Measurements from ENCODE around the gene CALM3.

The CALM3 gene

DNA sequence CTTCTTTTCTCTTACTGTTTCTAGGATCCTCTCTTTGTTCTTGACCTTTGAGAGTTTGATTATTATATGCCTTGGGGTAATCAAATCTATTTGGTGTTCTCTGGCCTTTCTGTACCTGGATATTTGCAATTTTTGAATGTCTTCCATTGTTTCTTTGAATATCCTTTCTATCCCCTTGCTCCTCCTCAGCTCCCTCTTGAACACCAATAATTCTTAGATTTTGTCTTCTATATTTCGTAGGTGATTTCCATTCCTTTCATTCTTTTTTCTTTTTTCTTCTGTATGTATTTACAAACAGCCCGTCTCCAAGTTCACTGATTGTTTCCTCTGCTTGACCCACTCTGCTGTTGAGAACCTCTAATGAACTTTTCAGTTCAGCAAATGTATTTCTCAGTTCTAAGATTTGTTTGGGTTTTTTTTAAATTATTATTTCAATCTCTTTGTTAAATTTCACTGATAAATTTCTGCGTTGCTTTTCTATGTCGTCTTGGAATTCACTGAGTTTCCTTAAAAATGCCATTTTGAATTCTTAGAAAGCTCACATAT lies 2.7 kb upstream of the CALM3 start:
- Histone ChIP-seq H3K9ac (no peak overlapping the region), H3K27me3 (ENCODE audit: control insufficient read depth, insufficient read depth, low read length) (no peaks in the 10 kb centered on the region), H2AFZ (no peak overlapping the region), H3K9me3 (ENCODE audit: control insufficient read depth, low read length) (no peaks in the 10 kb centered on the region), H3K27ac (no peak overlapping the region), H3K4me2 (ENCODE audit: low read length) (no peak overlapping the region), H3K4me3 (ENCODE audit: low read depth, low read length) (no peak overlapping the region), H3K36me3 (ENCODE audit: control insufficient read depth, insufficient read depth, low read length) (no peaks in the 10 kb centered on the region), H3K4me1 (peaks cover 9% of the 10 kb centered on the region), H3K79me2 (peaks cover 7% of the 10 kb centered on the region)
- TF ChIP-seq, protein P1, sequence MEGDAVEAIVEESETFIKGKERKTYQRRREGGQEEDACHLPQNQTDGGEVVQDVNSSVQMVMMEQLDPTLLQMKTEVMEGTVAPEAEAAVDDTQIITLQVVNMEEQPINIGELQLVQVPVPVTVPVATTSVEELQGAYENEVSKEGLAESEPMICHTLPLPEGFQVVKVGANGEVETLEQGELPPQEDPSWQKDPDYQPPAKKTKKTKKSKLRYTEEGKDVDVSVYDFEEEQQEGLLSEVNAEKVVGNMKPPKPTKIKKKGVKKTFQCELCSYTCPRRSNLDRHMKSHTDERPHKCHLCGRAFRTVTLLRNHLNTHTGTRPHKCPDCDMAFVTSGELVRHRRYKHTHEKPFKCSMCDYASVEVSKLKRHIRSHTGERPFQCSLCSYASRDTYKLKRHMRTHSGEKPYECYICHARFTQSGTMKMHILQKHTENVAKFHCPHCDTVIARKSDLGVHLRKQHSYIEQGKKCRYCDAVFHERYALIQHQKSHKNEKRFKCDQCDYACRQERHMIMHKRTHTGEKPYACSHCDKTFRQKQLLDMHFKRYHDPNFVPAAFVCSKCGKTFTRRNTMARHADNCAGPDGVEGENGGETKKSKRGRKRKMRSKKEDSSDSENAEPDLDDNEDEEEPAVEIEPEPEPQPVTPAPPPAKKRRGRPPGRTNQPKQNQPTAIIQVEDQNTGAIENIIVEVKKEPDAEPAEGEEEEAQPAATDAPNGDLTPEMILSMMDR (IDR thresholded peaks at IDR 0.05) = no peak

DNA sequence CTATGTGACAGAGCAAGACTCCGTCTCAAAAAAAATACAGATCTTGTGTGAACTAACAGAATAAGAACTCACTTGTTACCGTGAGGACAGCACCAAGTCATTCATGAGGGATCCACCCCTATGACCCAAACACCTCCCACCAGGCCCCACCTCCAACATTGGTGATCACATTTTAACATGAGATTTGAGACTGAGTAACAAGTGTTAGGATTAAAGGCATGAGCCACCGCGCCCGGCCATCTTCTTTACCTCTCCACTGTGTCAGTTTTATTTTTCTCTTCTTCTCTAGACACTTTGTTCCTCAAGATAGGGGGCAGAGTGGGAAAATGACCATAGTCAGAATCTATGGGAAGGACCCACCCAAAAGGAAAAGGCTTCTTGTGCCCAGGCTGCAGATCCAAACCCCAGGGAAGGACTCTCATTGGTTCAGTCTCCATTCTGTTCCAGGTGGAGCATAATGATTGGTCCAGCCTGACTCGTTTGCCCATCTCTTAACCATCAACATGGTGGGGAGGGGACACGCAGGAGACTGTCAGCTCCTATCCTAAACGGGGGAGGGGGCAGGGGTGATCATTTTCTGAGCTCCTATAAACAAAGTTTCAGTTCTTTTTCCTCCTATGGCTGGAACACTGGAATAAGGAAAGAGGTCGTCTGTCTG lies 1.3 kb upstream of the CALM3 start:
- peaks cover 21% of the 10 kb centered on the region for H3K79me2 ChIP-seq
- H3K9me3 ChIP-seq (ENCODE audit: control insufficient read depth, low read length) = no peaks in the 10 kb centered on the region
- H3K4me1 ChIP-seq = peaks cover 16% of the 10 kb centered on the region
- TF ChIP-seq, protein P1 (IDR thresholded peaks at IDR 0.05) = no peak
- peak overlapping the region; percentile 98 for H3K4me3 ChIP-seq (ENCODE audit: low read depth, low read length)
- H3K27ac ChIP-seq = peak overlapping the region; percentile 100
- peak overlapping the region; percentile 100 for H2AFZ ChIP-seq
- H3K4me2 ChIP-seq (ENCODE audit: low read length) = peak overlapping the region; percentile 73
- H3K27me3 ChIP-seq (ENCODE audit: control insufficient read depth, insufficient read depth, low read length) = no peaks in the 10 kb centered on the region
- H3K9ac ChIP-seq = peak overlapping the region; percentile 90
- H3K36me3 ChIP-seq (ENCODE audit: control insufficient read depth, insufficient read depth, low read length) = no peaks in the 10 kb centered on the region

DNA sequence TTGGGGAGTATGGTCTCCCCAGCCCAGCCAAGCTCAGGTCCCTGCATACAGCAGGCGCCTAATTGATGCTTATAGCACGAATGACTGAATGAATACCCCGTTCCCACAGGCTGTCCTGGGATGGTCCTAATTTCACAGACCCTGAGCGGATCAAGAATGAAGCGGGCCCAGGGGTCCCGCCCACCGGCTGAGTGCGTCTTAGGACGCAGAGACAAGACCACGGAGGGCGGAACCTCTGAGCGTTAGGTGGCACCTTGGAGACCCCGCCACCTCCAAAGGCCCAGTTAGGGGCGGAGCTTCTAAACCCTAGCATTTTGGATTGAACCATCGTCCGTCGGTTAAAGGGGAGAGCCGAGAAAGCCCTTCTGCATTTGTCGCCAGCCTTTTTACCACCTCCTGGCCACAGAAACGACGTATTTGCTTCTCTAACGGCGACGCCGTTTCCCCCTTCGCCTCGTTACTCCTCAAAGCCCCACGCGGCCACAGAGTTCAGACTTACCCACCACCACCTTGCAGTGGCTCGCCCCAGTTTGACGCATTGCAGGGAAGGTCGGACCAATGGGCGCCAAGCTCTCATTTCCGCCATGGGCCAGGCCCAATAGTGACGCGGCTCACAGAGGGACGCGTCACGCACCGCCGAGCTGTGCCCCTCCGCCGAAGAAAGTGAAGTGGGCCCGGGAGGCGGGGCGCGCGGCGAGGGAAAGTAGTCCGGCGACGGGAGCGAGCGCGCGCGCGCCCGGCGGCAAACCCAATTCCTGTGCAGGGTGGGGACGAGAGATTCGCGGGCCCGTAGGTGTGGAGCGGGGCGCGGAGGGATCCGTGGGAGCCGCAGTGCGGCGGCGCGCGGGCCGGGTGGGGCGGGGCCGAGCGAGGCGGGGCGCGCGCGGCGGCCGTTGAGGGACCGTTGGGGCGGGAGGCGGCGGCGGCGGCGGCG lies 479 bp upstream of the CALM3 start:
- H3K4me1 ChIP-seq = peaks cover 16% of the 10 kb centered on the region
- no peaks in the 10 kb centered on the region for H3K36me3 ChIP-seq (ENCODE audit: control insufficient read depth, insufficient read depth, low read length)
- TF ChIP-seq, protein P1 (IDR thresholded peaks at IDR 0.05) = no peak
- no peaks in the 10 kb centered on the region for H3K9me3 ChIP-seq (ENCODE audit: control insufficient read depth, low read length)
- H2AFZ ChIP-seq = peak overlapping the region; percentile 100
- H3K27me3 ChIP-seq (ENCODE audit: control insufficient read depth, insufficient read depth, low read length) = no peaks in the 10 kb centered on the region
- H3K79me2 ChIP-seq = peaks cover 21% of the 10 kb centered on the region
- peak overlapping the region; percentile 90 for H3K9ac ChIP-seq
- H3K4me3 ChIP-seq (ENCODE audit: low read depth, low read length) = peak overlapping the region; percentile 98
- peak overlapping the region; percentile 100 for H3K27ac ChIP-seq
- peak overlapping the region; percentile 73 for H3K4me2 ChIP-seq (ENCODE audit: low read length)

DNA sequence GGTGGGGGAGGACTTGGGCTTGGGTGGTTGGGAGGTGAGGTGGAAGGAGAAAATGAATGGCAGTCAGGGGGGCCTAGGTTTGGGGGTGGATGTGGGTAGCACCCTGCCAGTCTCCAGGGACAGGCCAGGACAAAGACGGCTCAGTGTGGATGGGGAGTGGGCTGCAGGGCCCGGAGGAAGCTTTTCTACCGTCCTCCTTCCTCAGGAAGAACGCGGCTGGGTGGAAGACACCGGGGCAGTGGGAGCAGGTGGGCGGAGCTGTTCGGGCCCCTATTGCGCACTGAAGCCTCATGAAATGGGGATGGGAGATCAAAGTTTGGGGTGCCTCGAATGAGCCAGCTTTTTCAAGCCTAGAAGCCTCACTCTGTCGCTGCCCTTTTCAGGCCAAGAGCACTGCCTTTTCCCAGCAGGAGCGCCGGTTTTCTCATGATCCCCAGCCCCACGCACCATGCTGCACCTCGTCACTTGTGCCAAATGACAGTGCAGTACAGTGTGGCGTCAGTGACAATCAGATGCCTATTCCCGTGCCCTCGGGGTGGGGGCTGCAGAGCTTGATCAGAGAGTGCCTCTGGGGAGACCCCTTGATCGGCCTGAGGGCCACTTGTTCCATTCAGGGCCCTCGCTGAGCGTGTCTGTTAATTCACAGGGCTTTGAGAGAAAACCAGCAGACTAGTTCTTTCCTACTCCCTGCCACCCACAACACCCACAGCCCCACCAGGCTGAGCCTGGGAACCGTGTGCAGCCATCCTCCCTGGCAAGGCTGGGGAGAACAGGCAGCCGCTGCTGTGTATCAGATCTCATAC lies 1.5 kb downstream of the CALM3 start:
- Histone ChIP-seq H3K4me2 (ENCODE audit: low read length) (peak overlapping the region; percentile 98), H3K4me3 (ENCODE audit: low read depth, low read length) (peak overlapping the region; percentile 98), H3K27me3 (ENCODE audit: control insufficient read depth, insufficient read depth, low read length) (no peaks in the 10 kb centered on the region), H3K36me3 (ENCODE audit: control insufficient read depth, insufficient read depth, low read length) (no peaks in the 10 kb centered on the region), H3K27ac (peak overlapping the region; percentile 100), H3K9me3 (ENCODE audit: control insufficient read depth, low read length) (no peaks in the 10 kb centered on the region), H3K79me2 (peaks cover 21% of the 10 kb centered on the region), H2AFZ (peak overlapping the region; percentile 47), H3K9ac (no peak overlapping the region), H3K4me1 (peaks cover 16% of the 10 kb centered on the region)
- TF ChIP-seq, protein P1 (IDR thresholded peaks at IDR 0.05) = no peak

All from parathyroid adenoma (tissue), 2 donors.